Adipocyte (in vitro differentiated cells): ENCODE data around the gene SRCIN1.

Experiments used
- DNase-seq: peaks from one replicate; pipeline ENCODE4 v3.0.0-alpha.2; 2015; ENCODE audit warnings: low read depth
- H3K27me3 ChIP-seq: replicated peaks from 2 replicates; pipeline ENCODE4 v1.7.0; 2013; ENCODE audit warnings: mild to moderate bottlenecking, low read length, moderate library complexity; ENCODE audit not compliant: control insufficient read depth, insufficient read depth
- H3K36me3 ChIP-seq: 2 replicates; pipeline ENCODE4 v1.7.0; 2013; ENCODE audit warnings: low read length, mild to moderate bottlenecking, moderate library complexity; ENCODE audit not compliant: control insufficient read depth, insufficient read depth, severe bottlenecking
- H3K4me1 ChIP-seq: 2 replicates; pipeline ENCODE4 v1.7.0; 2013; ENCODE audit warnings: mild to moderate bottlenecking, low read length, moderate library complexity; ENCODE audit not compliant: control insufficient read depth, insufficient read depth
- H3K4me3 ChIP-seq: 2 replicates; pipeline ENCODE4 v1.7.0; 2013; ENCODE audit warnings: mild to moderate bottlenecking, low read length, moderate library complexity
- H3K9ac ChIP-seq: 2 replicates; pipeline ENCODE4 v1.7.0; 2013; ENCODE audit warnings: mild to moderate bottlenecking, low read length, moderate library complexity
- H3K9me3 ChIP-seq: 2 replicates; pipeline ENCODE4 v1.7.0; 2013; ENCODE audit warnings: mild to moderate bottlenecking, low read length, moderate library complexity; ENCODE audit not compliant: control insufficient read depth

The SRCIN1 gene

DNA sequence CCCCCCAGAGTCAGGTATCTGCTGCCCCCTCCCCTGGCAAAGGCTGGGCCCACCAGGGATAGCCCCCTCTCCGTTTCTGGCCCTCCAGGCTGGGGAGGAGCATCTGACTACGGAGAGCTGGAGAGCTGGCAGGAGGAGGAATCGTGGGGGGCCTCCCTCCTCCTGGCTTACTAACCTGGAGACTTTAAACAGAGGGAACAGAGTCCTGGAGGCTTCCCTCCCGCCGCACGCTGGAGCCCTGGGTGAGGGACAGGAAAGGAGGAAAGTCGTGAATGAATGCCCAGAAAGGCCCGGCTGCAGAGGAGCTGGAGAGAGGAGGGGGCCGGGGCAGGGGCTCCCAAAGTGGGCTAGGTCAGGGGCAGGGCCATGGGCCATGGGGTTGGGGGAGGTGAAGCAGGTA, 9.9 kb downstream of the SRCIN1 start:
- Histone ChIP-seq H3K9ac (no peak overlapping the region), H3K9me3 (no peaks in the 10 kb centered on the region), H3K36me3 (no peaks in the 10 kb centered on the region), H3K4me3 (no peak overlapping the region), H3K4me1 (no peaks in the 10 kb centered on the region), H3K27me3 (peaks cover 87% of the 10 kb centered on the region)
- no peak for DNase-seq

DNA sequence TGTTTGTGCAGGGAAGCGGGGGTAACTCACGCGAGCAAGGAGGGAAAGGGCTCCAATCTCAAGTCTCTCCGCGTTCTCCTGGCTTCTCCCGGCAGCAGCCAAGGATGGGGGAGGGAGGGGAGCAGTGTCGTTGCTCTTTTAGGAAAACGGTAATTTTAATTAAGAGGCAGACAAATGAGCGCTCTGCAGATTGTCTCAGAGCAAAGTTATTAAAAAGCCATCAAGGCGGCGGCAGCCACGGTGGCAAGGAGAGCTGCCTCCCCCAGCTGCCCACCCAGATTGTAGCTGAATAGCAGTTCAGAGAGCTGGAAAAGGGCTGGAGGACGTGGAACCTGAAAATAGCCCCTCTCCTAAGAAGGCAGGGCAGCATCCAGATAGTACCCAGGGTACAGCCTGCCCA, 11.6 kb downstream of the SRCIN1 start:
- Histone ChIP-seq H3K4me3 (no peak overlapping the region), H3K9ac (no peak overlapping the region), H3K4me1 (no peaks in the 10 kb centered on the region), H3K9me3 (no peaks in the 10 kb centered on the region), H3K27me3 (peaks cover 91% of the 10 kb centered on the region), H3K36me3 (no peaks in the 10 kb centered on the region)
- no peak for DNase-seq

DNA sequence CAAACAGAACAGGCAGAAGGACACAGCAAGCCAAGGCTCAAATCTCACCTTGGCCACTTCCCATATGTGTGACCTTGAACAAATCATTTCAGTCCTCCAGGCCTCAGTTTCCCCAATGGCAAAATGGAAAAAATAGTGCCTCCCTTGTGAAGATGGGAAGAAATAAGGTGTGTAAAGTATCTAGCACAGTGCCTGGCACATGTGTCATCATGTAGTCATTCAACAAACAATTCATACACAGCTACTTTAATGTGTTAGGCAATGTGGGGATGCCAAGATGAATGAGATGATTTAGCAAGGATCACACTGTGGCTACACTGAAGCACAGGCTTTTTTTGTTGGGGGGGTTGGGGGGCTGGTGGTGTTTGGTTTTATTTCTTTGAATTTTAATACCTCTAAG, 13.3 kb downstream of the SRCIN1 start:
- Histone ChIP-seq H3K4me3 (no peak overlapping the region), H3K36me3 (no peaks in the 10 kb centered on the region), H3K4me1 (peaks cover 7% of the 10 kb centered on the region), H3K9me3 (no peaks in the 10 kb centered on the region), H3K27me3 (peaks cover 90% of the 10 kb centered on the region), H3K9ac (no peak overlapping the region)
- DNase-seq: no peak

DNA sequence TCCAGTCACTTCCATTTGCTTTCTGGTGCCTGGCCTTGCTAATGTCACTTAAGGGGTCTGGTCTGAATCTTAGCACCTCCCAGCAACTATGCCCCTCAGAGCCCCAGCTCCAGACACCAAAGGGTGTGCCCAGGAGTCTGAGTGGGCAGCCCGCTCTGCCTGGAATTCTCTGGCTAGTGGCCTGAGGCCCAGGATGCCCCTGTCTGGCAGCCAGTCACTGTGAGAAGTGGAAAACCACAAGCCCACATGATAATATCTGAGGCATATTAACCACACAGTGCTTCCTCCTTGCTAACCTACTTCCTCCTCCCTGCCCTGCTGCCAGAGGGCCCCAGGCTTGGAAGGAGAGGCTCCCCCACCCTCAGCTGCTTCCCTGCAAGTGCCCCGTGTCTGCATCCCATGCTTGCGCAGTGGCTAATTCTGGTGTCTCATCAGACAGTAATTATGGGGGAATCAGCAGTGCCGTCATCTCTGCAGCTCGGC, 14.0 kb downstream of the SRCIN1 start:
- H3K27me3 ChIP-seq: peaks cover 93% of the 10 kb centered on the region
- no peak overlapping the region for H3K4me3 ChIP-seq
- peaks cover 7% of the 10 kb centered on the region for H3K4me1 ChIP-seq
- peak; percentile 36 for DNase-seq
- no peaks in the 10 kb centered on the region for H3K36me3 ChIP-seq
- H3K9me3 ChIP-seq: no peaks in the 10 kb centered on the region
- no peak overlapping the region for H3K9ac ChIP-seq

GRCh38 chr17:38590988-38591758, 14.6 kb downstream of the SRCIN1 start:
- peaks cover 7% of the 10 kb centered on the region for H3K4me1 ChIP-seq
- H3K9me3 ChIP-seq: no peaks in the 10 kb centered on the region
- DNase-seq: no peak
- no peak overlapping the region for H3K4me3 ChIP-seq
- H3K9ac ChIP-seq: no peak overlapping the region
- peaks cover 92% of the 10 kb centered on the region for H3K27me3 ChIP-seq
- no peaks in the 10 kb centered on the region for H3K36me3 ChIP-seq

DNA sequence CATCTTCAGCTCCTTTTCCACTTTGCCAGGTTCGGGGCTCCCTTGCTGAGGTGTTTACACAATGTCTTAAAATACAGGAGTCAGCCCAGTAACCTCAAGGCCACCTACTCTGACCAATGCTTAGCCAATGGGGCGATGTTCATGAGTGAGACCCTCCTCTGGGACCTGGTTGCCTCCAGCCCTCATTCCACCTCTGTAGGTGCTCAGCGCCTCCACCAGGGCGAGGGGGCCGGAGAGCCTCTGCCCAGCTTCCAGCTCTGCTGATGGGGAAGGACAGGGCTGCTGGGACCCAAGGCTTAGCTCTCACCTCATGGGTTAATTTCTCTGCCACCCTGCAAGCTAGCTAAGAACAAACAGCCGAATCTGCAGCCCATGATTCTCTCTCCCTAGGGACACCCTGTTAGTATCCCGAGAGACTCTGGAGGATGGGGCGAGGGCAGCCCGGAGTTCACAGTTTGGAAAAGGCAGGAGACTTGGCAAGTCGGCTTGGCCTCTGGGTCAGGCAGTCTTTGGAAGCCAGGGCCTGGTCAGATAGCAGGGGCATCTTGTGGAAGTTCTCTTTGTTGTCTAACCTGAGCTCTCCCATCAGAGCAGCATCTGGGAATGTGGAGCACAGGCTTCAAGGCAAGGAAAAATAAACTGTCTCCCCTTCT, 16.2 kb downstream of the SRCIN1 start:
- no peak for DNase-seq
- Histone ChIP-seq H3K9ac (no peak overlapping the region), H3K4me3 (no peak overlapping the region), H3K4me1 (peaks cover 9% of the 10 kb centered on the region), H3K36me3 (no peaks in the 10 kb centered on the region), H3K9me3 (no peaks in the 10 kb centered on the region), H3K27me3 (peaks cover 94% of the 10 kb centered on the region)

DNA sequence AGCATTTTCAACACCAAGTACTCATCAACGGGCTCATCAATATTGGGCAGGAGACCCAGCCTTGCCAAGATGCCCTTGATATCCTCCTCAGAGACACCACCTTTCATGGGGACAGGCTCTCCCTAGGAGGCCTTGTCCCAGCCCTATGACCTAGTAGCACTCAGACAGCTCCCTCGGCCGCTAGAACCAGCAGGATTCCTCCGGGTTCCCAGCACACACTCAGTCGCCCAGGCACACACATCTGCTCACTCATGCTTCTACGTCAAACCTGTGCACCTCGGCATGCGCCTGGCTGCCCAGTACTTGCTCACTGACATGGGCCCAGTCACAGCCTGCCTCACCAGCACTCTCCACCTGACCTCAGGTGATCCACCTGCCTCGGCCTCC, 17.0 kb downstream of the SRCIN1 start:
- no peak overlapping the region for H3K4me3 ChIP-seq
- DNase-seq: no peak
- H3K36me3 ChIP-seq: no peaks in the 10 kb centered on the region
- H3K9me3 ChIP-seq: no peaks in the 10 kb centered on the region
- H3K9ac ChIP-seq: no peak overlapping the region
- peaks cover 15% of the 10 kb centered on the region for H3K4me1 ChIP-seq
- peaks cover 87% of the 10 kb centered on the region for H3K27me3 ChIP-seq

DNA sequence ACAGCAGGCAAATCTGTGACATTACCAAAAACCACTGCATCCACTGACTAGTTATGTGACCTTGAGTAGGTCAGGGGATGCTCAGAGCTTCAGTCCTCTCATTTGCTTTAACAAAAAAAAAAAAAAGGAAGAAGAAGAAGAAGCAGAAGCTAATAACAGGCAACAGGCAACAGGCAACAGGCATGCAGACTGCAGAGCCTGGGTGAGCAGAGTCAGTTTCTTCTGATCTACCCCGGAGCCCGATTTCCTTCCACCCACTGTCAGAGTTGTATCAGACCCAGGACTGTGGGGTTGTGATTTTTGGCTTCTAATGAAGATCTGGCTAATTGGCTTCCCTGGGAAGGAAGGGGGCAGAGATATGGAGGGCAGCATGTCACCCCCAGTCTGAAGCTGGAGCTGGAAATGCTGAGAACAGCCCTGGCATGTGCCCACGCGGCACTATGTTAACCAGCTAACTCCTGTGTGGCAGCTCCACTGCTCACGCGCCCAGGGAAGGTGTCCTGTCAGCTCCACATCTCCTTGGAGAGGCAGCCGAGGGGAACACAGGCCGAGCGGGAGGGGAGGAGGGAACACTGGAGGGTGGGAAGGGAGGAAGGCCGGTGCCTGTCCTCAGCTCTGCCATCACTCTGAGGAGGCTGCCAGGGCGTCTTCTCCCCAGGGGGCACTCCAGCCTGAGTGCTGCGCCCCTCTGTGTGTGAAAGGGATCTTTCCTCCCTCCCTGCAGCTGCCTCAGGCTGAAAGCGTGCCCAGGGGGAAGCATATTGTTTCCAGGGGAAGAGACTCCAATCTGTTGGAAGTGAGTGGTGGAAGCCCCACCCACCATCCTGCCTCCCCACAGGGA, 17.6 kb downstream of the SRCIN1 start:
- H3K9ac ChIP-seq: no peak overlapping the region
- H3K27me3 ChIP-seq: peaks cover 81% of the 10 kb centered on the region
- no peaks in the 10 kb centered on the region for H3K9me3 ChIP-seq
- H3K4me1 ChIP-seq: peaks cover 15% of the 10 kb centered on the region
- H3K4me3 ChIP-seq: no peak overlapping the region
- DNase-seq: no peak
- no peaks in the 10 kb centered on the region for H3K36me3 ChIP-seq

DNA sequence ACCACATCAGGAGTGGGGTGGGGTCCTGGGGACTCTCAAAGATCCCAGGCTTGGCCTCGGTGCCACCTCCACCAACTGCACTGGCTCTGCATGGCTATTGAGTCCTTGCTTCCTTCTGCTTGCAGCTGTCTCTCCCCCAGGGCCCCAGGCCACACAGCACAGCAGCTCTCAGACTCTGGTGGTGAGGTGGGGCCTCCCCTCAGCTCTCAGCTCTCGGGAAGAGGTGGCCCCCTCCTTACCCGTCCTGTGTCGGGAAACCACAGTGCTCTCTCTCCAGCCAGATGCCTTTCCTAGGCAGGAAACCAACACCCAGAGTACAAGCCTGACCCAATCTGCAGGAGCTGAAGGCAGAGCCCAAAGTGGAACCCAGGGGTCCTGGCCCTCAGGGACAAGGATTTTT, 18.5 kb downstream of the SRCIN1 start:
- H3K4me1 ChIP-seq: peaks cover 15% of the 10 kb centered on the region
- H3K36me3 ChIP-seq: no peaks in the 10 kb centered on the region
- H3K9me3 ChIP-seq: no peaks in the 10 kb centered on the region
- no peak overlapping the region for H3K9ac ChIP-seq
- H3K4me3 ChIP-seq: no peak overlapping the region
- H3K27me3 ChIP-seq: peaks cover 72% of the 10 kb centered on the region
- DNase-seq: no peak

GRCh38 chr17:38586788-38587187, 19.0 kb downstream of the SRCIN1 start:
- Histone ChIP-seq H3K27me3 (peaks cover 72% of the 10 kb centered on the region), H3K36me3 (no peaks in the 10 kb centered on the region), H3K9me3 (no peaks in the 10 kb centered on the region), H3K4me1 (peaks cover 15% of the 10 kb centered on the region), H3K9ac (no peak overlapping the region), H3K4me3 (no peak overlapping the region)
- no peak for DNase-seq

DNA sequence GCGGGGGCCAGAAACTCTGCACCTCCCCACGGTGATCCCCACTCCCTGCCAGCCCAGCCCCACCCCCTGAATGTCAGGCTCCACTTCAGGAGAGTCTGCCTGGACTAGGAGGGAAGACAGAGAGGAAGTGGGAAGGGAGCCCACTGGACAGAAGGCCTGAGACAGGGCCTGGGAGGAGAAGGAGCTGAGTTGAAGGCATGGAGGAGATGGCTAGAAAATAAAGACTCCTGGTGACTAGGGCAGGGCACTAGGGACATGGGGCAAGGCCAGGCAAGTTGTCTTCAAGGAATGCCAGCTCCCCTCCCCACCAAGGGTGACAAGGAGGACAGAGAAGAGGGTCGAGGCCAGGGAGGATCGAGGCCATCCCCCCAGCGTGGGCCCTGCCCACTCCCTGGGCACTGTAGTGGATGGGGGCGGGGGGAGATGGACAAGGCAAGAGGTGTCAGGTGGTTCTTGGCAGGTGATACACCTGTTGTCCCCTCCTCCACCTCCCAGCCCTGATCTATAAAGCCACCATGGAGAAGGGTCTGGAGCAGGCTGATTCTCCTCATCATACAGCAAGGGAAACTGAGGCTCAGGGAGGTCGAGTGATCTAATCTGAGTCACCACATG, 19.7 kb downstream of the SRCIN1 start:
- peaks cover 15% of the 10 kb centered on the region for H3K4me1 ChIP-seq
- H3K36me3 ChIP-seq: no peaks in the 10 kb centered on the region
- no peak overlapping the region for H3K4me3 ChIP-seq
- DNase-seq: no peak
- H3K9me3 ChIP-seq: no peaks in the 10 kb centered on the region
- H3K27me3 ChIP-seq: peaks cover 68% of the 10 kb centered on the region
- H3K9ac ChIP-seq: no peak overlapping the region
